ENCODE measurements around the gene ARHGEF25.

The ARHGEF25 gene

DNA sequence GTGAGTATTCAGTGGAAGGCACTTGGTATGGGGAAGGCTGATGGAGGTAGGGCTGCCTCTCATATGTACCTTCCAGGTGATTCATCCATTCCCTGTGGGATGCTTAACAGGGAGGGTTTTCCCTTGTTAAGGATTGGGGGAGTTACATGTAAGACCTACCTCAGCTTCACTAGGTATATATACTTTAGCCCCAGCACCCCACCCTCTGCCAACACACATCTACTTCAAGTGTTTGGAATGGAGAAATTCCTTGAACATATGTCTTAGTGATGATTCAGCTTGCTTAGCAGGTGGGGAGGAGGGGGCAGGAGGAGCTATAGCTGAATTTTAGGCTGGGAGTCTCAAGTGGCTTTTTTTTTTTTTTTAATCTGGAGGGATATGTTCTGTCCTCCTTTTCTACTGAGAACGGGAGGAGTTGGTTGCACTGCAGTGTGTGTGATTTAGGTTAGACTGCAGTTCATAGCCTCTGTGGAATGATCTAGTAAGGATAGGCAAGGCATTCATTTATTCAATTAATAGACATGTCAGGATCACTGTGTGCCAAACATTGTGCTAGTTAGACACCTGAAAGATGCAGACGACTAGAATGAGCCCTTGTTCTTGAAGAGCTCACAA lies 18.6 kb upstream of the ARHGEF25 start:
- TF ChIP-seq, protein P1, sequence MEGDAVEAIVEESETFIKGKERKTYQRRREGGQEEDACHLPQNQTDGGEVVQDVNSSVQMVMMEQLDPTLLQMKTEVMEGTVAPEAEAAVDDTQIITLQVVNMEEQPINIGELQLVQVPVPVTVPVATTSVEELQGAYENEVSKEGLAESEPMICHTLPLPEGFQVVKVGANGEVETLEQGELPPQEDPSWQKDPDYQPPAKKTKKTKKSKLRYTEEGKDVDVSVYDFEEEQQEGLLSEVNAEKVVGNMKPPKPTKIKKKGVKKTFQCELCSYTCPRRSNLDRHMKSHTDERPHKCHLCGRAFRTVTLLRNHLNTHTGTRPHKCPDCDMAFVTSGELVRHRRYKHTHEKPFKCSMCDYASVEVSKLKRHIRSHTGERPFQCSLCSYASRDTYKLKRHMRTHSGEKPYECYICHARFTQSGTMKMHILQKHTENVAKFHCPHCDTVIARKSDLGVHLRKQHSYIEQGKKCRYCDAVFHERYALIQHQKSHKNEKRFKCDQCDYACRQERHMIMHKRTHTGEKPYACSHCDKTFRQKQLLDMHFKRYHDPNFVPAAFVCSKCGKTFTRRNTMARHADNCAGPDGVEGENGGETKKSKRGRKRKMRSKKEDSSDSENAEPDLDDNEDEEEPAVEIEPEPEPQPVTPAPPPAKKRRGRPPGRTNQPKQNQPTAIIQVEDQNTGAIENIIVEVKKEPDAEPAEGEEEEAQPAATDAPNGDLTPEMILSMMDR (IDR thresholded peaks at IDR 0.05; ENCODE audit: low read depth, low read length, missing control alignments), result no peak
- Histone ChIP-seq H3K4me3 (ENCODE audit: low read depth, low read length) (no peak overlapping the region), H3K36me3 (replicated peaks) (no peaks in the 10 kb centered on the region), H3K27ac (no peak overlapping the region), H3K27me3 (replicated peaks) (peaks cover 2% of the 10 kb centered on the region)
- in situ Hi-C loops (cut with HindIII; ENCODE audit: low pct_ligation_motif_present, low sequenced_read_pairs), result no loop called here
- no peak for DNase-seq

DNA sequence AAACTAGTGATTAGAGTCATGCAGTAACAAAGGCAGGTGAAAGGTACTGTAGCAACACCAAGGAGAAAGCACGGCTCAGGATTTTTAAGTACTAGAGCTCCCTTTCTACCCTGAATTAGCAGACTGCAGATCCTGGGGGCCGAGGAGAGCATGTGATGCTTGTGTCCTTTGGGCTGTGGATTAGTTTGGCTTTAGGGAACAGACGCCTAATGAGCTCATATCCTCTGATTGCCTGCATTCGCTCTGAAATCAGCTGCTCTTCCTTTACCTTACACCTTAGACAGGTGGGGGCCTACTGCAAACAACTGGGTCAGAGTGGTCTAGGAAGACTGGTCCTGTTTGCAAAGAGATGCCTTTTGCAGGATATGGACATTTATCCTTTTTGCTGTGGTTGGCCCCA lies 18.0 kb upstream of the ARHGEF25 start:
- TF ChIP-seq, protein P1 (IDR thresholded peaks at IDR 0.05; ENCODE audit: low read depth, low read length, missing control alignments), result no peak
- DNase-seq, result no peak
- no peaks in the 10 kb centered on the region for H3K36me3 ChIP-seq (replicated peaks)
- H3K4me3 ChIP-seq (ENCODE audit: low read depth, low read length), result no peak overlapping the region
- H3K27me3 ChIP-seq (replicated peaks), result peaks cover 2% of the 10 kb centered on the region
- in situ Hi-C loops (cut with HindIII; ENCODE audit: low pct_ligation_motif_present, low sequenced_read_pairs), result no loop called here
- H3K27ac ChIP-seq, result no peak overlapping the region

DNA sequence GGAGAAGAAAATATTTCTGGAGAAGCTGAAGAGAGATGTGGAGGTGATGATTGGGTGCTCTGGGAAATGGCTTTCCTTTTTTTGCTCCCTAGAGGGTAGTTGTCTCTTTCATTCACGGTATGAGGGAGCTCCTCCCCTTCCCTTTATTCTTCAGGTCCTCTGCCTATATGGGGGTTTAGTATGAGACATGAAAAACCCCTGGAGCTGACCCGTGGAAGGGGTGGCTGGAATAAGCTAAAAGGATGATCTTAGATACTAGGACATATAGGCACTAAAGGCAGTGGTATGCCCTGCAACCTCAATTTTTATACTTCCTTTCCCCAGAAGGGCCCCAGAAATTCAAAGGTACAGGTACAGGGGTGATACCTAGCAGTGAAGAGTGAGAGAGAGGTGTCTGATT lies 10.8 kb upstream of the ARHGEF25 start:
- TF ChIP-seq, protein P1 (IDR thresholded peaks at IDR 0.05; ENCODE audit: low read depth, low read length, missing control alignments), result no peak
- no peak overlapping the region for H3K4me3 ChIP-seq (ENCODE audit: low read depth, low read length)
- no peaks in the 10 kb centered on the region for H3K27me3 ChIP-seq (replicated peaks)
- peaks cover 3% of the 10 kb centered on the region for H3K36me3 ChIP-seq (replicated peaks)
- no peak for DNase-seq
- H3K27ac ChIP-seq, result no peak overlapping the region
- in situ Hi-C loops (cut with HindIII; ENCODE audit: low pct_ligation_motif_present, low sequenced_read_pairs), result no loop called here

DNA sequence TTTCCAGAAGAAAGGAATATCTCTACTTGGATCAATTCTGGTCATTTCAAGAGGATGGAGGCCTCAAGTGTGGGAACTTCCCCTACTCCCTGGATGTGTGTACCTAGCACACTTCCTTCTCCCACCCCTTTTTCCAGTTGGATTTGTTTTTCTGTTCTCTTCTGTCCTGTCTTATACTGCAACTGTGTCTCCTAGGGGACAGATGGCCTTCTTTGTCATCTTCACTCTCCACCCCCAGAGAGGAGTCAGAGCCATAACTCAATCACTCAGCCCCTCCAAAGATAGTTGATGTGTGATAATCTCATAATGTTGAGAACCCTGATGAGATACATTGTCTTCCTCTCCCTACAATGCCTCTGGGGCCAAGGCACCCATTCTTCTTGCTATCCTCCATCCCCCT lies 8.7 kb upstream of the ARHGEF25 start:
- Histone ChIP-seq H3K36me3 (replicated peaks) (peaks cover 3% of the 10 kb centered on the region), H3K27me3 (replicated peaks) (no peaks in the 10 kb centered on the region), H3K27ac (no peak overlapping the region), H3K4me3 (ENCODE audit: low read depth, low read length) (no peak overlapping the region)
- TF ChIP-seq, protein P1 (IDR thresholded peaks at IDR 0.05; ENCODE audit: low read depth, low read length, missing control alignments), result no peak
- in situ Hi-C loops (cut with HindIII; ENCODE audit: low pct_ligation_motif_present, low sequenced_read_pairs), result no loop called here
- no peak for DNase-seq

DNA sequence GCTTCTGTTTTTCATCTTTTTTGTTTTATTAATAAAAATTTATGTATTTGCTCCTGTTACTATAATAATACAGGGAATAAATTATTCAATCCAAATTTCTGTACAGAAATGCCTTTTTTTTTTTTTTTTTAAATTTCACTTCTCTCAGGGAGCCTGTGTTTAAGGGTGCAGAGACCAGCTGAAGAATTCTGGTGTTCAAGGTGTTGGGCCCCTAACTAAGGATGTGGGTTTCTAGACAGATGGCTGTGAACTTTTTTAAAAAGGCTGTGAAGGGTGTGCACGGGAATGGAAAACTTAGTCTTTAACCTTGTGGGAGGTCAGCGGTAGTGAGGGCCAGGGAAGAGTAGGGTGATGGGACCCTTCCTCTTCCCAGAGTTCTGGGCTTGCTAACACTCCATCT lies 7.9 kb upstream of the ARHGEF25 start:
- peaks cover 3% of the 10 kb centered on the region for H3K36me3 ChIP-seq (replicated peaks)
- no peaks in the 10 kb centered on the region for H3K27me3 ChIP-seq (replicated peaks)
- no peak overlapping the region for H3K27ac ChIP-seq
- DNase-seq, result no peak
- in situ Hi-C loops (cut with HindIII; ENCODE audit: low pct_ligation_motif_present, low sequenced_read_pairs), result no loop called here
- TF ChIP-seq, protein P1 (IDR thresholded peaks at IDR 0.05; ENCODE audit: low read depth, low read length, missing control alignments), result no peak
- no peak overlapping the region for H3K4me3 ChIP-seq (ENCODE audit: low read depth, low read length)
